ENCODE results near the gene SOCS2.
A peak's percentile ranks its signal among the peaks of the same experiment; 100 is the strongest.
"Not testable (repeated sequence)": the region's sequence is repeated elsewhere in the genome, so short reads cannot be mapped to it uniquely, and the experiment has no call there.

The SOCS2 gene

GRCh38 chr12:93550748-93551611, 21.5 kb upstream of the SOCS2 start:
- TF ChIP-seq, protein P1, sequence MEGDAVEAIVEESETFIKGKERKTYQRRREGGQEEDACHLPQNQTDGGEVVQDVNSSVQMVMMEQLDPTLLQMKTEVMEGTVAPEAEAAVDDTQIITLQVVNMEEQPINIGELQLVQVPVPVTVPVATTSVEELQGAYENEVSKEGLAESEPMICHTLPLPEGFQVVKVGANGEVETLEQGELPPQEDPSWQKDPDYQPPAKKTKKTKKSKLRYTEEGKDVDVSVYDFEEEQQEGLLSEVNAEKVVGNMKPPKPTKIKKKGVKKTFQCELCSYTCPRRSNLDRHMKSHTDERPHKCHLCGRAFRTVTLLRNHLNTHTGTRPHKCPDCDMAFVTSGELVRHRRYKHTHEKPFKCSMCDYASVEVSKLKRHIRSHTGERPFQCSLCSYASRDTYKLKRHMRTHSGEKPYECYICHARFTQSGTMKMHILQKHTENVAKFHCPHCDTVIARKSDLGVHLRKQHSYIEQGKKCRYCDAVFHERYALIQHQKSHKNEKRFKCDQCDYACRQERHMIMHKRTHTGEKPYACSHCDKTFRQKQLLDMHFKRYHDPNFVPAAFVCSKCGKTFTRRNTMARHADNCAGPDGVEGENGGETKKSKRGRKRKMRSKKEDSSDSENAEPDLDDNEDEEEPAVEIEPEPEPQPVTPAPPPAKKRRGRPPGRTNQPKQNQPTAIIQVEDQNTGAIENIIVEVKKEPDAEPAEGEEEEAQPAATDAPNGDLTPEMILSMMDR (IDR thresholded peaks at IDR 0.05; ENCODE audit: extremely low read depth, missing control alignments) = no peak

GRCh38 chr12:93552427-93552826, 20.0 kb upstream of the SOCS2 start:
- TF ChIP-seq, protein P1 (IDR thresholded peaks at IDR 0.05; ENCODE audit: extremely low read depth, missing control alignments) = no peak
- no peak for DNase-seq (ENCODE audit: low spot score)

More at GRCh38 chr12:93550748-93551611, 21.5 kb upstream of the SOCS2 start:
- no peak for DNase-seq (ENCODE audit: low spot score)

GRCh38 chr12:93557879-93558278, 14.6 kb upstream of the SOCS2 start:
- DNase-seq (ENCODE audit: low spot score) = not testable (repeated sequence)

GRCh38 chr12:93558685-93559084, 13.8 kb upstream of the SOCS2 start:
- DNase-seq (ENCODE audit: low spot score) = not testable (repeated sequence)

DNA sequence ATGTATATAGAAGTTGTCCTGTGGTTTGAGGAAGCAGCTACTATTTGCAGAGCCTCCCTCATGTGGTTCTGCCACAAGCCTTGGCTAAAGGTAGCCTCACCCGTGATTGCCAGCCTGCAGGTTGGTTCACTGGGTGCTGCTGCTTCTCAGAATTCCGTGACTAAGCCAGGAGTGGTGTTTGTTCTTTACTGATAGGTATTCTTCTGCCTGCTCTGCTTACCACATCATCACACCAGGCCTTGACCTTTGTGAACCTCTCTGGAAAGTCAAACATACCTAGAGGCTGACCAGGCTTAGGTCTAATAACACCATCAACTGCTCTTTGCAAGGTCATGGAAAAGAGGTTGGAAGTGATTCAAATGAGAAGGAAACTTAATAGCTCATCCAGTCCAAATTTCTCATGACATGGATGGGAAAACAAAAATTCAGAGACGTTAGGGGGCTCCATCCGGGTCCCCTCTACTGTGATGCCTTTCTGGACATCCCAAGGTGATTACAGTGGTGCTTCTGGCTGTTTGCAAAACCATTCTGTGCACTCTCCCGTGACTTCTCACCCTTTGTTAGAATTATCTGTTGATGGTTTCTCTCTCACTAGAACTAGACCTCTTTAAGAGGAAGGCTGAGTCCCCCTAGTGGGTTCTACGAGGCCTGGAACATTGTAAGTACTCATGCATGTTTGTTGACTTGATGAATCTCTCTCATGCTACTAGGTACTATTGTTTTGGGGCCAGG, 8.5 kb upstream of the SOCS2 start:
- TF ChIP-seq, protein P1 (IDR thresholded peaks at IDR 0.05; ENCODE audit: extremely low read depth, missing control alignments) = no peak
- peak; percentile 36 for DNase-seq (ENCODE audit: low spot score)

- no peak for DNase-seq (ENCODE audit: low spot score)
- TF ChIP-seq, protein P1 (IDR thresholded peaks at IDR 0.05; ENCODE audit: extremely low read depth, missing control alignments) = no peak
Observed at GRCh38 chr12:93565760-93566159, 6.7 kb upstream of the SOCS2 start.

GRCh38 chr12:93567174-93567573, 5.3 kb upstream of the SOCS2 start:
- TF ChIP-seq, protein P1 (IDR thresholded peaks at IDR 0.05; ENCODE audit: extremely low read depth, missing control alignments) = no peak
- no peak for DNase-seq (ENCODE audit: low spot score)

DNA sequence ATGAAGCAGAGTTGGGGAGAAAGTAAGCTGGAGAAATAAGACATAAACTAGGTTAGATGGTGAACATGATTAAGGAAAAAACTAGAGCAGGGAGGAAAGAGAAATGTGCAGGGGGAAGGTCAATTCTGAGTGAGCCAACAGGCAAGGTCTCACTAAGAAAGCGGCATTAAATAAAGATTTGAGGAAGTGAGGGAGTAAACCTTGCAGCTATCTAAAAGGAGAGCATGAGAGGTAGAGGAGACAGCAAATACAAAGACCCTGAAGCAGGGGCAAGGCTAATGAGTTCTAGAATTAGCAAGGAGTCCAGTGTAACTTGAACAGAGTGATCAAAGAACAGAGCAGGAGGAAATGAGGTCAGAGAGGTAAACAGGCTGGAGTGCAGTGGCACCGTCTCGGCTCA, 4.4 kb upstream of the SOCS2 start:
- TF ChIP-seq, protein P1 (IDR thresholded peaks at IDR 0.05; ENCODE audit: extremely low read depth, missing control alignments) = no peak
- DNase-seq (ENCODE audit: low spot score) = no peak
